Measurements from ENCODE around the gene PYCARD.
"Not testable (repeated sequence)": the region's sequence is repeated elsewhere in the genome, so short reads cannot be mapped to it uniquely, and the experiment has no call there.

PYCARD gene

DNA sequence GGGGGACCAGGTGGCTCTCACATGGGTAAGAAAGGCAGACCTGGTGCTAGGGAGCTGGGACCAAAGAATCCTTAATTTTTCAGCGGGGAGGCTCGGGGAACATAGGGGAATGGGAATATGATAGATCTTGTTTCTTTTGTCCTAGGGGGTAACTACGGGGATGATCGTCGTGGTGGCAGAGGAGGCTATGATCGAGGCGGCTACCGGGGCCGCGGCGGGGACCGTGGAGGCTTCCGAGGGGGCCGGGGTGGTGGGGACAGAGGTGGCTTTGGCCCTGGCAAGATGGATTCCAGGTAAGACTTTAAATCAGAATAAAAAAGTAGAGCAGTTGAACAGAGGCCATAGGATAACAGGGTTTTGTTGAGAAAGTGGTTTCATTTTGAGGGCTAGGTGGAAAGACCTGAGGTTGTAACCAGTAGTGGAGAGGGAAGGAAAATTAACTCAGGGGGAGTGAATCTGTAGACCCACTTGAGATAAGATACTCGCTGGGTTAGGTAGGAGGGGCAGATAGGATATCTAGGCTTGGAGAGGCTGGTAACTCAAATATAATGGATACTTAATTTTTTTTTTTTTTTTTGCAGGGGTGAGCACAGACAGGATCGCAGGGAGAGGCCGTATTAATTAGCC is 11.6 kb downstream of the PYCARD start:
- no peak for DNase-seq (ENCODE audit: low read depth in 2 of 2)

DNA sequence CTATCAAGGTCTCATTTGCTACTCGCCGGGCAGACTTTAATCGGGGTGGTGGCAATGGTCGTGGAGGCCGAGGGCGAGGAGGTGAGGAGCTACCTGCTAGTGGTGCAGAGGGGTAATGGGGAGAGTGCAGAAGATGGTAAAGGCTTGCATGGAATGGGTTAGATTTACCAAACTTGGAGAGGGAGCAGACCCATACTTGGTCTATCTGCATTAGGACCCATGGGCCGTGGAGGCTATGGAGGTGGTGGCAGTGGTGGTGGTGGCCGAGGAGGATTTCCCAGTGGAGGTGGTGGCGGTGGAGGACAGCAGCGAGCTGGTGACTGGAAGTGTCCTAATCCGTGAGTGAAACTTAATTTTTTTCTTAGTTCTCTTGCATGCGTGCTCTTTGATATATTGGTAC is 12.5 kb downstream of the PYCARD start:
- no peak for DNase-seq (ENCODE audit: low read depth in 2 of 2)

DNA sequence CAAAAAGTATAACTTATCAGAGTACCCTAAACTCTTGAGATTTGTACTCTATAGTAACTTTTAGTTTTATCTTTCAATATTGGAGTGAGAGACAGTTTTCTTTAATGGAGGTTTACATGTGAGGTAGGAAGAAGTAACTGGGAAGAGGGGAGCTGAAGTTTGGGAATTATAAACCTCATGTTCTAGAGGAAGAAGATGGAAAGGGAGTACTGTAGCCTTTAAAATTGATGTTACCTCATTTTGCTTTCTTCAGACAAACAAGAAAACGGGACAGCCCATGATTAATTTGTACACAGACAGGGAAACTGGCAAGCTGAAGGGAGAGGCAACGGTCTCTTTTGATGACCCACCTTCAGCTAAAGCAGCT is 13.2 kb downstream of the PYCARD start:
- no peak for DNase-seq (ENCODE audit: low read depth in 2 of 2)

DNA sequence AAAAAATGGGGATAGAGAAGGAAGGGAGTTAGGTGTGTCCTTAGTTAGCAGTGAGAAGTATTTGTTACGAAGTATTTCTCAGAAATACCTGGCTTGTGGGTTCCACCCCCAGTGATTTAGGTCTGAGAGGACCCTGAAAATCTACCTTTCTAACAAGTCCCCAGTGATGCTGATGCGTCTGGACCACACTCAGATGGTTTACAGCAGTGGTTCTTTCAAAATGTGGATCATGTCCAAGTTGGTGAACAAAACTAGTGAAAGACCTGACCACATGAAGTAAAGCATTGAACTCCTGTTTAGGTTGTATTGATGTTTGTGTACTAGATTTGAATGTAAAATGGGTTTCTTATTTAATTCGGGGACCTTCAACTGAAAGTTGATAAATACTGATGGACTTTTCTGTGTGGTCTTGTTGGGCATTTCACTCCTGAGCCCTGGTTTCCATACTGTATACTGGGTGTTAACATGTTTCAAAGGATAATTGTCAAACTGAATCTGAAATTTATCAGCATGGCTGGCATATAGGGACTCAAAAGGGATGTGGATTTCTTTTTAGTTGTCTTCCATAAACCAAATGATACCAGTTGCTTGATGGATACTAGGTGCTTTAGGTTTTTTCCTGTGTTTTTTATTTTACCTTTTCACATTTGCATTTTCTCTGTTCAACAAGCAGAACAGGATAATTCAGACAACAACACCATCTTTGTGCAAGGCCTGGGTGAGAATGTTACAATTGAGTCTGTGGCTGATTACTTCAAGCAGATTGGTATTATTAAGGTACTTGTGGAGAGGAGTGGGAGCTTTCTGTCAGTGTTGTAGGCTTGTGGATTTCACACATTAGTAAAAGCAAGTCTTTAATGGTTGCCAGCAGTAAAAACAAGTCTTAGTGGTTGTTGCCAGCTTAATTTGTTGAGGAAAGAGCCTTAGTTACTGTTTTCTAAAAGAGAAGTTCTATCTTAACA is 13.8 kb downstream of the PYCARD start:
- no peak for DNase-seq (ENCODE audit: low read depth in 2 of 2)

DNA sequence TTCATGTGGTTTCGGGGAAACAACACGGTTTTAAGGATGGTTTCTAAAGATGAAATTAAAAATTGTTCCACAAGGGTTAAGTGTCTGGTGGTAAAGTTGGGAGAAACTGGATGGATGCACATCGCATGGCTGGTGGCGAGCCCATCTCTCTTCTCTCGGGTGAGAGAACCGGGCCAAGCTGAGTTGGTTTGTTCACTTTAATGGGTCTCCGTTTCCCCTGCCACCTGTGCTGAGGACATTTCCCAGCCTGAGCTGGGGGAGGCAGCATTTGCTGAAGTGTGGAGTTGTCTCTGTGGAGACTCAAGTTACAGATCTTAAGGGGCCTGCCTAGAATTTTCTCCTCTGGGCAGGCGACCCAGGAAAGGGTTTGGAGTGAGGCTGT is 14.8 kb downstream of the PYCARD start:
- no peak for DNase-seq (ENCODE audit: low read depth in 2 of 2)

DNA sequence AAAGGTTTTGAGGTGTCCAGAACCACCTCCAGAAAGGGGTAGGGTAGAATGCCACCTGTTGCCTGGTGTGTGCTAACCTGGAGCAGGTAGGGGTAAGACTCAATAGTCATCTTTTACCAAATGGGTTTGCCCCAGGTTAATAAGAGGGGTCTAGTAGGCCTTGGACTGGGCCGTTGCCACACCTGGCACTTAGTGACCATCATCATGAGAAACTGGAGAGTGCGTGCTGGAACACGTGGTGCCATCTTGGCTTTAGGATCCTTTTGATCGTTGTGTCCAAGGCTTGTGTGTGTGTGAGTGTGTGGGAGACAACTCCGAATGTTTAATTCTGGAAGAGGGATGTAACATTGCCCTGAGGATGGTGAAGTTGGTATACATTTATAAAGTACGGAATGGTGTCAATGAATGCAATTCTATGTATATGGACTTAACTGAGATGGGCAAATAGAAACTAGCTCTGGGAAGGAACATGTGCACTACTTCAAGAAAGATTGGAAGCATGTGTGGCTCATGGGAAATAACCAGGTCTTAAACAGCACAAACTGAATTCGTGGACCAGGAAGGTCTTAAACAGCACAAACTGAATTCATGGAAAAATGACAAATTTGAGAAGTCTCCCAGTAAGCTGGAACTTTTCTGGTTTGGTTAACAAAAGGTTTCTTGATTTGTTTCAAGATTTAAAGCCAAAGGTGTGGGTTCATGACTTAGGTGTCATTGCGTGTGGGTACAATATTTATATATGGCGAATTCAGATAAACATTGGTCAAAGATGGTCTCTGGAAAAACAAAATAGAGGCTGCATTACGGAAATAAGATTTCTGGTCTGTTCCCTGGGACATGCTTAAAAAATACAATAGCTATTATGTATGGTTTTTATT is 15.4 kb downstream of the PYCARD start:
- DNase-seq (ENCODE audit: low read depth in 2 of 2), result no peak

DNA sequence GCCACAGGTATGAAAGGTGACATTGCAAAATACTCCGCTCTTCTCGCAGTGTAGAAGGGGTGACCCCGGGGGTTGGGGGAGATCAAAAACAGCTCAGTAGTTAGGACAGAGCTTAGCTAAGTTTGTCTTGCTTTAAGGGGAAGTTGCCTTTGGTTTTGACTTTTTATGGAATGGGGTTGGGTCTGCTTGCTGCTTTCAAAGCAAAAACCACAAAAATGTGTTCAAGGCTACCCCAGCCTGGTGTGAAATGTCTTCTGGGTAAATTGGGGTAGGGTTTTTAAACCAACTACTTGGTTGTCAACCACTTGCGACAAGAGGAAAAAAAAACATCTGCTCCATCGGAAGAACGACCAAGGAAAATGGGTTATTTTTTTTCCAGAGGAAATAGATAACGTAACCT is 16.4 kb downstream of the PYCARD start:
- no peak for DNase-seq (ENCODE audit: low read depth in 2 of 2)

DNA sequence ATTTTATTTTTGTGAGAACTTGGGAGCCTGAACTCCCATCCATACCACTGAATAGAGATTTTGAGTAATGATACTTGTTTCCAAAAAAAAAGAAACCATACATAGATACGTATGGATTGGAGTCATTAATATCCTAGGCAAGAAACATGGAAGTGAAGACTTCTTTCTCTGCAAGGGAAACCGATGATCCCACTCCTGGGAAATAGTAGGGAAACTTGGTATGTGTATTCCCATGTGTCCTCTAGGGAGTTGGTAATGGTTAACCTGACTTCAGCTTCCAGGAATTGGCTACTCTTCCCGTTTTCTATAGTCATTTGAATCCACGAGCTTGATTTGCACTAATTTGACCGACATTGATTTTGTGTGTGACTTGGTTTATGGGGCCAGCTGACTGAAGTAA is 17.2 kb downstream of the PYCARD start:
- no peak for DNase-seq (ENCODE audit: low read depth in 2 of 2)

DNA sequence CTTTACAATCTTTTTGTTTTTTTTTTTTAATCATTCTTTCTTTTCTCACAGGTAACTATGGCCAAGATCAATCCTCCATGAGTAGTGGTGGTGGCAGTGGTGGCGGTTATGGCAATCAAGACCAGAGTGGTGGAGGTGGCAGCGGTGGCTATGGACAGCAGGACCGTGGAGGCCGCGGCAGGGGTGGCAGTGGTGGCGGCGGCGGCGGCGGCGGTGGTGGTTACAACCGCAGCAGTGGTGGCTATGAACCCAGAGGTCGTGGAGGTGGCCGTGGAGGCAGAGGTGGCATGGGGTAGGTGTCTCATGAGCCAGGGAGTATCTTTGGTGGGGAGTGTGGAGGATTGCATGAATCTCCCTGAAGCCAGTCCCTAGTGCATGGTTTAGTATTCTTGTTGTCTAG is 17.7 kb downstream of the PYCARD start:
- no peak for DNase-seq (ENCODE audit: low read depth in 2 of 2)

DNA sequence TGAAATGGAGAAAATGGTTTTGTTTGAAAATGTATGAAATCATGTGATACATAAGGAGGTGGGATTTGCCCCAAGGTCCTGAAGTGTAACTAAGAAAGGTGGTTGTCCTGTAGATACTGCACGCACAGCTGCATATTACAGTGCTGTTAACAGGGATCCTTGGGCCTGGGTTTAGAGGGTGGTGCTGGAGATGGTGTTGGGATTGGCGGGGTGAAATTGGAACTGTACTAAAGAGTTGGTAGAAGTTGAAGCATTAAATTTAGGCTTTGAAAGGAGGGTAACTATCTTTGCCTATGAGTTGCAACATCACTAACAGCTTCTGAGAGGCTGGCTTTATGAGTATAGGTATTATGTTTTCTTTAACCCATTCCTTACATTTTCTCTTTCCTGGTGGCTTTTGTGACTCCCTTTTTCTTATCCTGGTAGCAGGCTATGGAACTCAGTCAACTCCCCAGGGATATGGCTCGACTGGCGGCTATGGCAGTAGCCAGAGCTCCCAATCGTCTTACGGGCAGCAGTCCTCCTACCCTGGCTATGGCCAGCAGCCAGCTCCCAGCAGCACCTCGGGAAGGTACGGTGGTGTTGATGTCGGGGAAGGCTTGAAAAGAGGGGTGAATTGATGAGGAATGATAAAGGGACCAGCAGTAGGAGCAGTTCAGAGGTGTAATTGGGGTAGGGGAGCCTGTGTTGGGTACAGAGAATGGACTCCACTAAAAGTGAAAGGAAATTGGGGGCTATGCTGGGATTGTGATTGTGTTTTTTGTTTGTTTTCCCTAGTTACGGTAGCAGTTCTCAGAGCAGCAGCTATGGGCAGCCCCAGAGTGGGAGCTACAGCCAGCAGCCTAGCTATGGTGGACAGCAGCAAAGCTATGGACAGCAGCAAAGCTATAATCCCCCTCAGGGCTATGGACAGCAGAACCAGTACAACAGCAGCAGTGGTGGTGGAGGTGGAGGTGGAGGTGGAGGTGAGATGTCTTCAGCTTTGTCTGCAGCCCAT is 18.8 kb downstream of the PYCARD start:
- no peak for DNase-seq (ENCODE audit: low read depth in 2 of 2)

DNA sequence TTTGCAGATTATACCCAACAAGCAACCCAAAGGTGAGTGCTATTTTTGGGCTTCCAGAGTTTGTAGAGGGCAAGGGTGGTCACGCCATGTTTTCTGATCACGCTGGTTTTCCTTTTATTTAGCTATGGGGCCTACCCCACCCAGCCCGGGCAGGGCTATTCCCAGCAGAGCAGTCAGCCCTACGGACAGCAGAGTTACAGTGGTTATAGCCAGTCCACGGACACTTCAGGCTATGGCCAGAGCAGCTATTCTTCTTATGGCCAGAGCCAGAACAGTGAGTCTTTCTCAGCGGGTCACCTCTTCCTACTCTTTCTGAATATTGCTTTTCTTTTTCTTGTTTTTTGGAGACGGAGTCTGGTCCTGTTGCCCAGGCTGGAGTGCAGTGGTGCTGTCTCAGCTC is 20.2 kb downstream of the PYCARD start:
- no peak for DNase-seq (ENCODE audit: low read depth in 2 of 2)

DNA sequence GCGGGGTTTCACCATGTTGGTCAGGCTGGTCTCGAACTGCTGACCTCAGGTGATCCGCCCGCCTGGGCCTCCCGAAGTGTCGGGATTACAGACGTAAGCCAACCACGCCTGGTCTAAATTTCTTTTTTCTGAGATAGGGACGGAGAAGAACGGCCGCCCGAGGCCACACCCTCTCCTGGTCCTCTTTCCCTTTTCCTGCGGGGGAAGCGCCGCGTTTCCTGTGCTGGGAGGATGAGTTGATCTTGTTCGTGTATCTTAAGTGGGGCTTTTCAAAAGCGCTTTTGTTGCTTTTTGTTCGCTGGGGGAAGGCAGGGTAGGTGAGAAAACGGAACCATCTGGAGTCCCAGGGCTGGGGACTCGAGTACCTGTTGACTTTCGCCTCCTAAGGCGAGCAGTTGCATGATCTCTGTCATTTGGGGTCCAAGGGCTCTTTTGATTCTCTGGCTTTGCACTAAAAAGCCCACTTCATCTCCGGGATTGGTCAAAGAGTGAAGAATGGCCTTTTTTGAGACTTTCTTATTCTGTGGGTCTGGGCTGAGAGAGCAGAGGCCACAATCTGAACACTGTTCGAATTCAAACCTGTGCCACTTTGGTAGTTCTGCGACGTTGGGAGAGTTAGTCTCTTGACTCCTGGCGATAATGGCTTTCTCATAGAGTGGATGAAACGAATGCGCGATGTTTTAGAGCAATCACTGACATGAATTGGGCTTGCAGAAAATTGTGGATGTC is 21.3 kb downstream of the PYCARD start:
- DNase-seq (ENCODE audit: low read depth in 2 of 2), result no peak

DNA sequence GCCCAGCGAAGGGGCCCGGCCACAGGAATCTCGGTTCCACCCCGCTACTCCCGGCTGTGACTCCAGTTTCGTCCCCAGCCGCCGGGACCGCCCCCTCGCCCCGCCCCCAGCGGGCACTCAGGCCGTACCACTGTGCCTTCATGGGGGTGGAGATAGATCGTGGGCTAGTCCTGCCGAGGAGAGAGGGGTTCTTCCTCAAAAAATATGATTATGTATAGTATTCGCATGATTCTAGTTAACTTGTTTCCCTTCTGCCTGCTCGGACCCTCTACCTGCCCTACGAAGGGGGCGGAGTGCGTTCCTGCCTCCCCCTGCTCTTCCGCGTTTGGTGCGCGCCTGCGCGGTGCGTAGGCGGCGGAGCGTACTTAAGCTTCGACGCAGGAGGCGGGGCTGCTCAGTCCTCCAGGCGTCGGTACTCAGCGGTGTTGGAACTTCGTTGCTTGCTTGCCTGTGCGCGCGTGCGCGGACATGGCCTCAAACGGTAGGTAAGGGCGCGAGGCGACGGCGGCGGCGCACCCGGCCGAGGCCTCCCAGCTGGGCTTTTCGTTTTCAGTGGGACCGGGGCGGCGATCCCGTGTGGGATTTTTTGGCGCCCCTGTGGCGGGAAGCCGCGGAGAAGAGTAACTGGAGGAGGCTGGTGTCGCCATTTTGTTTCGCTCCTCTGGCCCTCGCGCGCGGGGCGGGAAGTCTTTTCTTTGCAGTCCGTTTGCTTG is 22.7 kb downstream of the PYCARD start, which contains the start of gene FUS:
Gene FUS, plus strand, starts transcription at position 393 of the 713 bp plus-strand sequence. Its CDS starts 76 bp downstream, at position 469.
- DNase-seq (ENCODE audit: low read depth in 2 of 2), result peak; percentile 83 to 86

DNA sequence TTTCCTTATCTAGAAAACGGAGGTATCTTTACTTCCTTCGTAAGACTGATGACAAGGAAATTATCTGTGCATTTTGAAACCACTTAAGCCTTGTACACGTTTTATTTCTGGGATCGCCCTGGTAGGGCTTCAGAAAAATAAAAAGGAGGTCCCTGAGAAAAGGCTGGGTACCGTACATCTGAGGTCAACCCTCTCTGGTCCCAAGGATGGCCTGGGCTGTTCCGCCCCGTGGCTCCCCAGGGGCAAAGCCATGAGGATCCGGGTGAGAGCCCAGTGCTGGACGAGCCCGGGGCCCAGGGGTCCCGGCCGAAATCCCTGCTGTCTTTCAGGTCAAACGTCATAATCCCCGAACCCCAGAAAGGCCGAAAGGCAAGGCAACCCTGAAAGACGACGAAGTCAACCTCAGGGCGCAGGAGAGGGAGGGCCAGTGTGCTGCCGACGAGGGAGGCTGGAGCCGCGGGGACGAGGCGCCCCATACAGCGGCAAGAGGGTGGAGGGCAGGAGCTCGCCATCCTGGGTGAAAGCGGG is 23.3 kb downstream of the PYCARD start:
- no peak for DNase-seq (ENCODE audit: low read depth in 2 of 2)

DNA sequence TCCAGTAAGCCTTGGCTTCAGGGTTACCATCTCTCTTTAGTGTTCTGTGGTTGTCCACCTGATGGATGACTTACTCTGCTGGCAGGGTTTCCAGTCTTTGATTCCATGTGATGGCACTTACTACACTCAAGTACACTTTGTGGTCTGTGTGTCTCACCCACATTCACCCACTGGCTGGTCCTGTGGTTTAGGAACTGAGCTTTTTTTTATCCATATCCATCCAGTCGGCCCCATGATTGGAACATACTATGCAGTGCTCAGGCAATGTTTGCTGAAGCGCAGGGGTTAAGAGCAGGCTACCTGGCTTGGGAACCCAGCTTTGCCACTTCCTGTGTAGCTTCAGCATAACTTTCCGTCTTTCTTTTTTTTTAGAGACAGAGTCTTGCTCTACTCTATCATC is 25.4 kb downstream of the PYCARD start:
- peak in 1 of 2 donors; percentile 25 for DNase-seq (ENCODE audit: low read depth in 2 of 2)

DNA sequence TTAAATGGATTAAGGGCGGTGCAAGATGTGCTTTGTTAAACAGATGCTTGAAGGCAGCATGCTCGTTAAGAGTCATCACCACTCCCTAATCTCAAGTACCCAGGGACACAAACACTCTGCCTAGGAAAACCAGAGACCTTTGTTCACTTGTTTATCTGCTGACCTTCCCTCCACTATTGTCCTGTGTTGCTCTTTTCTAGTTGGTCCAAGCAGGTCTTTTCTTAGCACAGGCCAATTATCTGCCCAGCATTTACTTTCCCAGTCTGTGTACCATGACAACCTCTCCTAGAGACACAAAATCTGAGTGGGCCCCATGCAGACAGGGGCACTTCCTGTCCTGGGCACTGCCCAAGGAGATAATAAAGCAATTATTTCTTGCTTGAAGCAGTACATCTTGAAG is 32.5 kb downstream of the PYCARD start:
- DNase-seq (ENCODE audit: low read depth in 2 of 2), result not testable (repeated sequence)

DNA sequence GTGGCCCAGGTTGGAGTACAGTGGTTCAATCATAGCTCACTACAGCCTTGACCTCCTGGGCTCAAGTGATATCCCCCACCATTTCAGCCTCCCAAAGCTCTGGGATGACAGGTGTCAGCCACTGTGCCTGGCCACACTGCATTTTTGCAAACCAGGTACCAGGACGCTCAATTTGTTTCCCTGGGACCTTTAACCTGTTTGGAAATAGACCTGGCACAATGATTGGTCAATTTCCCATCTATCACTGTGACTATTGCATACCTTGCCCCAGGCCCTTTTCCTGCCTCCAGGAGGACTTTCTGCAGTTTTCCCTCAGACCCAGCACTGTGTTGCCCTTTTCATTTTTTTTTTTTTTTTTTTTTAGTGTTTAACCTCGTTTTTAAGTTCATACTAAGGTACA is 33.7 kb downstream of the PYCARD start:
- no peak for DNase-seq (ENCODE audit: low read depth in 2 of 2)

DNA sequence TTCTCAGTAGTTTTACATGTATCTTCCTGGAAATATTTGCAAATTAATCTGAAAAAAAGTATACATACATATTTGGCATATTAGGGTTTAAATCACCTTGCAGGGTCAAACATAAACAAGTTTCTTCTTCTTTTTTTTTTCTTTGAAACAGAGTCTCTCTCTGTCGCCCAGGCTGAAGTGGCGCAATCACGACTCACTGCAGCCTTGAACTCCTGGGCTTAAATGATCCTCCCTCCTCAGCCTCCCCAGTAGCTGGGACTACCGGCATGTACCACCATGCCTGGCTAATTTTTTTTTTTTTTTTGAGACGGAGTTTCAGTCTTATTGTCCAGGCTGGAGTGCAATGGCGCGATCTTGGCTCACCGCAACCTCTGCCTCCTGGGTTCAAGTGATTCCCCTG is 35.2 kb downstream of the PYCARD start:
- DNase-seq (ENCODE audit: low read depth in 2 of 2), result no peak

DNA sequence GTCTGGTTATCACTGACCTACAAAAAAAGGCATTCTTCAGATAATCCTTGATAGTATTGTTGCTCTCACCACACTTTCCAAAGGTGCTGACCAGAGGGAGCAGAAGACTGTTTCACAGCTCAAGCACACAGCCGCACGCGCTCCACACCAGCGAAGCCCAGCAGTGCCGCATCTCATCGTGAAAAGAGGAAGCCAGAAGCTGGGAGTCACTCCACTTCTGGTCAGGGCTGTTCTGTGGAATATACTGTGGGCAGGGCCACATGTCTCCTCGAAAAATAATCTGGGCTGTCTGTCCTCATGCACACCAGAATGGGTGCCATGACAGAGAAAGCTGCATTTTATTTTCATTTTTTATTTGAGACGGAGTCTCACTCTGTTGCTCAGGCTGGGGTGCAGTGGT is 45.4 kb downstream of the PYCARD start:
- DNase-seq (ENCODE audit: low read depth in 2 of 2), result no peak

Measured in stimulated activated CD8-positive, alpha-beta memory T cell treated with anti-CD3 and anti-CD28 coated beads, Interleukin-2, amount 100 ng/mL, for 48 hours (primary cell).